HepG2 (cell line): ENCODE data around the gene CMTM5. TPM values are rescaled to one million over a fixed set of nuclear protein-coding genes. Genes with fewer than 3 reads are reported as not detected.
A peak's percentile ranks its signal among the peaks of the same experiment; 100 is the strongest.

Experiments
- ATAC-seq: fragments of 200-7000 bp; cut with Tn5 transposase; 3 replicates; pipeline ENCODE4 v1.9.1; 2020; ENCODE audit warnings: mild to moderate bottlenecking, moderate library complexity
- BruUV-seq: library from RNA; stranded (reverse); fragments of 400-500 nt; replicated peaks from 2 replicates; lab custom pipeline; 2021; lab: Mats Ljungman, UMichigan
- CTCF ChIA-PET: fragments of 300-600 bp; formaldehyde crosslinking; extraction: SDS; loops from one replicate; lab custom pipeline; 2021; ENCODE audit warnings: low total read pairs, inconsistent platforms, low intra/inter-chr PET ratio; lab: Yijun Ruan, JAX
- POLR2A ChIA-PET: fragments of 350-600 bp; sonication (Branson Sonifier 250); formaldehyde crosslinking; loops from one replicate; lab custom pipeline; 2020; ENCODE audit warnings: antibody characterized with exemption, inconsistent platforms; lab: Yijun Ruan, JAX
- DNase-seq: peaks from one replicate; pipeline ENCODE4 v3.0.0-alpha.2; 2015; ENCODE audit warnings: low spot score
- FAIRE-seq: peaks from 3 replicates; lab custom pipeline; 2011; peaks lifted over from hg19 to GRCh38; lab: Jason Lieb, UNC
- H2AFZ ChIP-seq: one replicate; pipeline ENCODE4 v1.6.1; 2011; ENCODE audit warnings: low read length, inconsistent platforms
- H3K27ac ChIP-seq: fragments of 300-600 bp; 3 replicates; pipeline ENCODE4 v1.8.0; 2011; ENCODE audit warnings: mixed run types, mild to moderate bottlenecking, mixed read lengths, low read length, inconsistent platforms; ENCODE audit not compliant: insufficient read depth; ENCODE audit errors: extremely low read length
- H3K27me3 ChIP-seq, 2 experiments: fragments of 200-600 bp in 1 of 2; 2 replicates in 1 of 2; 3 replicates in 1 of 2; pipeline versions ENCODE4 v1.6.0 to v1.8.0; 2011; ENCODE audit warnings: low read length in 2 of 2, mild to moderate bottlenecking in 2 of 2, moderate library complexity in 2 of 2, inconsistent platforms in 1 of 2; ENCODE audit not compliant: insufficient read depth in 2 of 2, control insufficient read depth in 1 of 2
- H3K36me3 ChIP-seq, 2 experiments: fragments of 200-600 bp in 1 of 2; replicated peaks in 1 of 2; 2 replicates in 1 of 2; 3 replicates in 1 of 2; pipeline versions ENCODE4 v1.5.1 to v1.8.0; 2011; ENCODE audit warnings: low read length in 2 of 2, inconsistent platforms in 1 of 2; ENCODE audit not compliant: insufficient read depth in 2 of 2, control insufficient read depth in 1 of 2
- H3K4me1 ChIP-seq: 2 replicates; pipeline ENCODE4 v1.5.1; 2012; ENCODE audit warnings: low read length, inconsistent platforms; ENCODE audit not compliant: insufficient read depth
- H3K4me2 ChIP-seq: 2 replicates; pipeline ENCODE4 v1.6.0; 2011; ENCODE audit warnings: low read depth, low read length, inconsistent platforms
- H3K4me3 ChIP-seq, 3 experiments: fragments of 200-600 bp in 1 of 3; sonication (generic), shearing (Covaris generic) in 1 of 3; replicated peaks in 1 of 3; 2 replicates each; pipeline ENCODE4 v1.5.1; 2011 to 2016; ENCODE audit warnings: low read length in 3 of 3, inconsistent platforms in 2 of 3, low read depth in 2 of 3, mild to moderate bottlenecking in 2 of 3, control low read depth in 1 of 3, mixed read lengths in 1 of 3; ENCODE audit not compliant: insufficient read depth in 1 of 3
- H3K79me2 ChIP-seq: one replicate; pipeline ENCODE4 v1.6.1; 2011; ENCODE audit warnings: low read length, inconsistent platforms; ENCODE audit not compliant: insufficient read depth
- H3K9ac ChIP-seq: 2 replicates; pipeline ENCODE4 v1.6.0; 2011; ENCODE audit warnings: mild to moderate bottlenecking, low read depth, low read length, inconsistent platforms; ENCODE audit not compliant: insufficient read depth
- H3K9me3 ChIP-seq: 2 replicates; pipeline ENCODE4 v1.5.1; 2012; ENCODE audit warnings: mild to moderate bottlenecking, low read length
- H4K20me1 ChIP-seq: 2 replicates; pipeline ENCODE4 v1.6.0; 2011; ENCODE audit warnings: inconsistent platforms, mild to moderate bottlenecking, low read length, moderate library complexity; ENCODE audit not compliant: insufficient read depth
- CEBPB ChIP-seq: IDR thresholded peaks from 2 replicates; pipeline ENCODE4 v1.6.1; 2011; ENCODE audit warnings: low read depth, low read length, improper control_type of control experiment, borderline replicate concordance
- CHCHD3 ChIP-seq: sonication (generic); formaldehyde crosslinking; IDR thresholded peaks from 2 replicates; pipeline ENCODE4 v1.8.0; 2022; ENCODE audit warnings: mild to moderate bottlenecking, missing genetic modification reagents, moderate library complexity
- FOXJ3 ChIP-seq: sonication (generic); formaldehyde crosslinking; IDR thresholded peaks from 2 replicates; pipeline ENCODE4 v1.4.0; 2020; ENCODE audit warnings: missing genetic modification reagents, mild to moderate bottlenecking, borderline replicate concordance
- NCOA1 ChIP-seq: sonication (generic); formaldehyde crosslinking; IDR thresholded peaks from 2 replicates; pipeline ENCODE4 v1.9.0; 2021; ENCODE audit warnings: missing genetic modification reagents
- NR2F1 ChIP-seq, 2 experiments: fragments of 450-650 bp in 1 of 2; formaldehyde crosslinking in 1 of 2; IDR thresholded peaks; 2 replicates each; pipeline versions ENCODE4 v1.5.0 to v1.6.1; 2016 to 2020; ENCODE audit warnings: mild to moderate bottlenecking in 1 of 2, missing compliant biosample characterization in 1 of 2, missing genetic modification reagents in 1 of 2, moderate library complexity in 1 of 2
- THYN1 ChIP-seq: sonication (generic); formaldehyde crosslinking; IDR thresholded peaks from 2 replicates; pipeline ENCODE4 v1.8.1; 2023; ENCODE audit warnings: low read depth, mild to moderate bottlenecking, moderate library complexity, missing genetic modification reagents, borderline replicate concordance
- YEATS2 ChIP-seq: sonication (generic); formaldehyde crosslinking; IDR thresholded peaks from 2 replicates; pipeline ENCODE4 v1.4.0; 2020; ENCODE audit warnings: missing genetic modification reagents, borderline replicate concordance
- ZNF207 ChIP-seq: fragments of 450-650 bp; IDR thresholded peaks from 2 replicates; pipeline ENCODE4 v1.6.1; 2016; ENCODE audit warnings: antibody characterized with exemption, borderline replicate concordance
- ZNF232 ChIP-seq: sonication (generic); formaldehyde crosslinking; IDR thresholded peaks from 2 replicates; pipeline ENCODE4 v1.4.0; 2020; ENCODE audit warnings: missing genetic modification reagents, borderline replicate concordance
- ZNF446 ChIP-seq: sonication (generic); formaldehyde crosslinking; IDR thresholded peaks from 2 replicates; pipeline ENCODE4 v1.5.0; 2020; ENCODE audit warnings: mild to moderate bottlenecking, missing genetic modification reagents
- ZNF563 ChIP-seq: sonication (generic); formaldehyde crosslinking; IDR thresholded peaks from 2 replicates; pipeline ENCODE4 v1.8.0; 2022; ENCODE audit warnings: mild to moderate bottlenecking, moderate library complexity, missing genetic modification reagents
- ZSCAN25 ChIP-seq: sonication (generic); formaldehyde crosslinking; IDR thresholded peaks from 2 replicates; pipeline ENCODE4 v1.8.0; 2022; ENCODE audit warnings: mild to moderate bottlenecking, missing genetic modification reagents
- WGBS: methylation state at CpG from one replicate; pipeline ENCODE4 v1.1.6; 2017; ENCODE audit warnings: low lambda C conversion rate; 5-methylcytosine and 5-hydroxymethylcytosine counted together
- in situ Hi-C: cut with HindIII; loops from 2 replicates; pipeline ENCODE4 v1.10.0; 2017; ENCODE audit warnings: low pct_unique_long_range_greater_than_20kb; ENCODE audit not compliant: extremely low pct_ligation_motif_present
- intact Hi-C: fragments of 100-400 bp; cut with micrococcal nuclease; formaldehyde crosslinking; loops from one replicate; pipeline ENCODE4 v1.10.0; 2022; ENCODE audit not compliant: unreplicated experiment
- polyA plus RNA-seq, 8 experiments: library from polyadenylated mRNA; depleted of rRNA in 3 of 8; stranded (reverse) in 7 of 8; unstranded in 1 of 8; fragments of >200 nt; fragmentation: Illumina TruSeq in 4 of 8; extraction: Trizol in 4 of 8; gene quantifications; 2 replicates each; pipeline versions ENCODE4 v1.2.1 to v1.2.3, GENCODE V29; 2011 to 2016; ENCODE audit warnings: low read depth in 4 of 8, missing spikeins in 1 of 8, mixed read lengths in 1 of 8; ENCODE audit not compliant: insufficient read depth in 1 of 8
- total RNA-seq, 5 experiments: library from RNA; depleted of rRNA; stranded (reverse); fragments of >200 nt; fragmentation: Illumina TruSeq; extraction: Trizol; gene quantifications; 2 replicates each; pipeline ENCODE4 v1.2.3, GENCODE V29; 2016; ENCODE audit warnings: low read depth in 1 of 5
- TF ChIP-seq, protein P1 (sequence below): sonication (generic); formaldehyde crosslinking; IDR thresholded peaks from 2 replicates; pipeline ENCODE4 v1.8.1; 2023; ENCODE audit warnings: mild to moderate bottlenecking, missing genetic modification reagents, borderline replicate concordance
- TF ChIP-seq, protein P2 (sequence below): sonication (generic); formaldehyde crosslinking; IDR thresholded peaks from 2 replicates; pipeline ENCODE4 v1.4.0; 2020; ENCODE audit warnings: missing genetic modification reagents

CMTM5 gene
- total and polyA plus RNA-seq, 2 of the 13 experiments (the other 11 are each of a cell fraction or from before 2014, with no cell fraction given), result not detected

DNA sequence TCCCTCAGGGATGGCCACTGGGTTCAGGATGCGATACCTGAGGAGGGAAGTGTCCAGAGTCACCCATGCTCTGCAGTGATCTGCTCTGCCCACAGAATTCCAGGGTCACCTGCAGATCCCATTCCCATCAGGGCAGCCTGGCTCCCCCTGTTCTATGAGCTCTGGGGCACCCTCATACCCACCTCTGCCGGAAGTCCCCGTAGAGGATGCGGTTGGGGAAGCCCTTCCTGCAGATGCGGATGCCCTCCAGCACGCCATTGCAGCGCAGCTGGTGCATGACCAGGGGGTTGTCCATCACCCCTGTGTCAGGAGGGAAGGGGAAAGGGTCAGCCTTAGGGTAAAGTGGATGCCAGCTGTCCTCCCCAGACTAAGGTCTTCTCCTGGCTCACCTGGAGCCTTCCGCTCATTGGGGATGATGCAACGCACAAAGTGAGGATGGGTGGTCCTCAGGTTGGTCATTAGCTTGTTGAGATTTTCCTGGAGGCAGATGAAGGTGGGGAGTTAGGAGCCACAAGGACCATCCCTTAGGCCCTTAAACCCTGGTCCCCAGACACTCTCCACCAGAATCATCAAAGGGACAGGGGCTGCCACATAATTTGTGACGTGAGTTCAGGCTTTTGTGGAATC, 20.0 kb downstream of the CMTM5 start (continued):
- TF ChIP-seq THYN1 (no peak), ZNF563 (CRISPR knock-in tag) (0 out of 2 replicates have a peak, but pooled peaks have one; percentile 8), NR2F1 (CRISPR knock-in tag; IDR thresholded peaks at IDR 0.05) (no peak), NCOA1 (CRISPR knock-in tag) (no peak), CHCHD3 (CRISPR knock-in tag) (no peak), ZSCAN25 (CRISPR knock-in tag) (no peak), FOXJ3 (CRISPR knock-in tag) (no peak), ZNF207 (no peak), YEATS2 (CRISPR knock-in tag) (no peak), CEBPB (peak; percentile 66)
- TF ChIP-seq, protein P1, sequence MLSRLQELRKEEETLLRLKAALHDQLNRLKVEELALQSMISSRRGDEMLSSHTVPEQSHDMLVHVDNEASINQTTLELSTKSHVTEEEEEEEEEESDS (CRISPR knock-in tag), result no peak
- TF ChIP-seq, protein P2, sequence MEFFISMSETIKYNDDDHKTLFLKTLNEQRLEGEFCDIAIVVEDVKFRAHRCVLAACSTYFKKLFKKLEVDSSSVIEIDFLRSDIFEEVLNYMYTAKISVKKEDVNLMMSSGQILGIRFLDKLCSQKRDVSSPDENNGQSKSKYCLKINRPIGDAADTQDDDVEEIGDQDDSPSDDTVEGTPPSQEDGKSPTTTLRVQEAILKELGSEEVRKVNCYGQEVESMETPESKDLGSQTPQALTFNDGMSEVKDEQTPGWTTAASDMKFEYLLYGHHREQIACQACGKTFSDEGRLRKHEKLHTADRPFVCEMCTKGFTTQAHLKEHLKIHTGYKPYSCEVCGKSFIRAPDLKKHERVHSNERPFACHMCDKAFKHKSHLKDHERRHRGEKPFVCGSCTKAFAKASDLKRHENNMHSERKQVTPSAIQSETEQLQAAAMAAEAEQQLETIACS (CRISPR knock-in tag), result no peak

DNA sequence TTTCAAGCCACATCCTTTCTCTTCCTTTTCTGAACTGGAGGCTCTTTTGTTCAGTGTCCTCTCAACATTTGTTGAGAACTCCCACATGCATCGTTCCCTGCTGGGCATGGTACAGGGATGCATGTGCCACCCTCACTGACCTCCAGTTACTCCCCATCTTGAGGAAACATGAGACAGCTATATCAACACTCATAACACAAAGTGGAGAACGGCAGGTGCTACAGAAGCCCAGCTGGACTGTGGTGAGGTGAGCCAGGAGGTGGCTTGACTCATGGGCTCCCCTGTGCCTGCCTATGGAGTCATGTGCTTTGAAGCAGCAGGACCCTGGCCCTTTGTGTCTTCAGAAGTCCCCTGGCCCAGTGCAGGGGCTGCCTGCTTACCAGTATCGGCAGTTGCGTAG, 21.5 kb downstream of the CMTM5 start:
- Histone ChIP-seq H4K20me1 (no peaks in the 10 kb centered on the region), H3K27me3 (peaks cover 30 to 78% of the 10 kb centered on the region in 2 experiments), H3K9ac (no peak overlapping the region), H2AFZ (no peak overlapping the region), H3K36me3 (no peaks in the 10 kb centered on the region), H3K9me3 (no peaks in the 10 kb centered on the region), H3K4me2 (no peak overlapping the region), H3K4me3 (no peak overlapping the region), H3K27ac (no peak overlapping the region), H3K4me1 (no peaks in the 10 kb centered on the region), H3K79me2 (no peaks in the 10 kb centered on the region)
- intact Hi-C loops, result no loop called here
- POLR2A ChIA-PET, result no interaction called here
- BruUV-seq, result no TSS peak
- WGBS, result 53% methylated on average over 4 of the region's 4 CpGs
- CTCF ChIA-PET, result no interaction called here
- TF ChIP-seq ZNF232 (no peak), ZNF446 (CRISPR knock-in tag) (0 out of 2 replicates have a peak, but pooled peaks have one; percentile 36)
- FAIRE-seq (no peak), ATAC-seq (no peak; the same call in 2 of the 3 replicates), DNase-seq (no peak)
- in situ Hi-C loops, result no loop called here
